K562 (cell line): ENCODE data around the gene SAMD9L. TPM values are rescaled to one million over a fixed set of nuclear protein-coding genes. Genes with fewer than 3 reads are reported as not detected.

Experiments
- ATAC-seq: fragments of 200-7000 bp; cut with Tn5 transposase; 3 replicates; pipeline ENCODE4 v1.9.1; 2020; ENCODE audit warnings: moderate library complexity
- BruUV-seq: library from RNA; stranded (reverse); fragments of 400-500 nt; replicated peaks from 2 replicates; lab custom pipeline; 2021; lab: Mats Ljungman, UMichigan
- CTCF ChIA-PET: fragments of 300-600 bp; formaldehyde crosslinking; extraction: SDS; loops from one replicate; lab custom pipeline; 2021; ENCODE audit warnings: low intra/inter-chr PET ratio; lab: Yijun Ruan, JAX
- POLR2A ChIA-PET: fragments of 300-600, 350-650 bp; sonication (Branson Sonifier 250); formaldehyde crosslinking; extraction: SDS; loops from one replicate; lab custom pipeline; 2021; ENCODE audit warnings: antibody characterized with exemption, inconsistent platforms; lab: Yijun Ruan, JAX
- DNase-seq, 4 experiments: peaks; one replicate each; pipeline versions ENCODE4 v3.0.0 to v3.0.0-alpha.2; 2011 to 2018; ENCODE audit warnings: low spot score in 3 of 4, mixed read lengths in 3 of 4; ENCODE audit errors: extremely low read depth in 1 of 4
- FAIRE-seq: peaks from 2 replicates; lab custom pipeline; 2011; peaks lifted over from hg19 to GRCh38; lab: Jason Lieb, UNC
- H2AFZ ChIP-seq: 2 replicates; pipeline ENCODE4 v1.6.0; 2011; ENCODE audit warnings: low read depth, low read length, control low read depth, inconsistent platforms
- H3K27ac ChIP-seq: fragments of 200-600 bp; 3 replicates; pipeline ENCODE4 v1.8.0; 2011; ENCODE audit warnings: low read depth, mild to moderate bottlenecking, control low read depth, inconsistent platforms, low read length, moderate library complexity, mixed read lengths; ENCODE audit errors: extremely low read depth
- H3K27me3 ChIP-seq, 2 experiments: fragments of 300-600 bp in 1 of 2; 2 replicates in 1 of 2; 3 replicates in 1 of 2; pipeline versions ENCODE4 v1.6.0 to v1.8.0; 2011; ENCODE audit warnings: inconsistent platforms in 2 of 2, low read length in 2 of 2, mild to moderate bottlenecking in 1 of 2, mixed read lengths in 1 of 2, moderate library complexity in 1 of 2; ENCODE audit not compliant: control insufficient read depth in 2 of 2, insufficient read depth in 2 of 2
- H3K36me3 ChIP-seq: fragments of 300-600 bp; 3 replicates; pipeline ENCODE4 v1.8.0; 2011; ENCODE audit warnings: mild to moderate bottlenecking, low read length, inconsistent platforms; ENCODE audit not compliant: control insufficient read depth, insufficient read depth
- H3K4me1 ChIP-seq, 2 experiments: fragments of 200-600 bp in 1 of 2; replicated peaks in 1 of 2; 2 replicates in 1 of 2; 3 replicates in 1 of 2; pipeline versions ENCODE4 v1.5.1 to v1.8.0; 2011; ENCODE audit warnings: inconsistent platforms in 2 of 2, low read length in 2 of 2, mild to moderate bottlenecking in 1 of 2, mixed read lengths in 1 of 2, moderate library complexity in 1 of 2; ENCODE audit not compliant: control insufficient read depth in 2 of 2, insufficient read depth in 2 of 2
- H3K4me2 ChIP-seq: 2 replicates; pipeline ENCODE4 v1.6.1; 2011; ENCODE audit warnings: low read length, control low read depth, inconsistent platforms, mixed read lengths; ENCODE audit not compliant: insufficient read depth
- H3K4me3 ChIP-seq: fragments of 200-600 bp; sonication (generic), shearing (Covaris generic); 2 replicates; pipeline ENCODE4 v1.5.1; 2016; ENCODE audit warnings: control low read depth, inconsistent platforms
- H3K79me2 ChIP-seq: fragments of 200-600 bp; 3 replicates; pipeline ENCODE4 v1.8.0; 2011; ENCODE audit warnings: low read length, inconsistent platforms; ENCODE audit not compliant: control insufficient read depth, insufficient read depth
- H3K9ac ChIP-seq, 2 experiments: 2 replicates each; pipeline versions ENCODE4 v1.6.0 to v1.6.1; 2011; ENCODE audit warnings: low read depth in 2 of 2, low read length in 2 of 2, control low read depth in 1 of 2, inconsistent platforms in 1 of 2, mild to moderate bottlenecking in 1 of 2, mixed read lengths in 1 of 2; ENCODE audit not compliant: insufficient read depth in 1 of 2
- H3K9me1 ChIP-seq: one replicate; pipeline ENCODE4 v1.6.0; 2011; ENCODE audit warnings: inconsistent platforms, mild to moderate bottlenecking, low read length, moderate library complexity; ENCODE audit not compliant: control insufficient read depth, insufficient read depth
- H3K9me3 ChIP-seq: replicated peaks from 2 replicates; pipeline ENCODE4 v1.5.1; 2011; ENCODE audit warnings: low read depth, low read length, inconsistent platforms; ENCODE audit not compliant: control insufficient read depth, insufficient read depth
- H4K20me1 ChIP-seq: replicated peaks from 2 replicates; pipeline ENCODE4 v1.6.1; 2011; ENCODE audit warnings: low read length, inconsistent platforms, mixed read lengths; ENCODE audit not compliant: control insufficient read depth, insufficient read depth
- KDM4B ChIP-seq, 2 experiments: fragments of 450-650 bp in 1 of 2; sonication (generic) in 1 of 2; IDR thresholded peaks; 2 replicates each; pipeline ENCODE4 v1.6.1; 2016 to 2017; ENCODE audit warnings: borderline replicate concordance in 2 of 2, antibody characterized with exemption in 1 of 2, low read depth in 1 of 2, mild to moderate bottlenecking in 1 of 2
- NCOA2 ChIP-seq, 2 experiments: fragments of 450-650 bp; IDR thresholded peaks; 2 replicates each; pipeline ENCODE4 v1.6.1; 2018; ENCODE audit warnings: mild to moderate bottlenecking in 2 of 2, moderate library complexity in 1 of 2; ENCODE audit not compliant: partially characterized antibody in 2 of 2
- NCOR1 ChIP-seq: fragments of 450-650 bp; IDR thresholded peaks from 2 replicates; pipeline ENCODE4 v1.6.1; 2016; ENCODE audit warnings: mild to moderate bottlenecking, moderate library complexity
- POLR3A ChIP-seq: IDR thresholded peaks from 2 replicates; pipeline ENCODE4 v1.6.1; 2011; ENCODE audit warnings: borderline replicate concordance, mild to moderate bottlenecking, moderate library complexity; ENCODE audit not compliant: insufficient read length, insufficient read depth; ENCODE audit errors: extremely low read depth
- SMAD3 ChIP-seq: fragments of 450-650 bp; formaldehyde crosslinking; conservative IDR thresholded peaks from 2 replicates; pipeline ENCODE4 v1.4.0; 2020; ENCODE audit warnings: mild to moderate bottlenecking
- TGIF2 ChIP-seq: sonication (generic); formaldehyde crosslinking; IDR thresholded peaks from 2 replicates; pipeline ENCODE4 v1.8.1; 2022; ENCODE audit warnings: mild to moderate bottlenecking, missing genetic modification reagents, moderate library complexity
- WGBS: fragments of 100-300 bp; shearing (Covaris generic); methylation state at CpG from one replicate; pipeline ENCODE4 v1.1.6; 2016; ENCODE audit warnings: low coverage, mixed read lengths; ENCODE audit not compliant: insufficient coverage; ENCODE audit errors: missing lambda C conversion rate; 5-methylcytosine and 5-hydroxymethylcytosine counted together
- in situ Hi-C: fragments of 300-500 bp; cut with MboI; formaldehyde crosslinking; loops from 4 replicates; pipeline ENCODE4 v1.15.0; 2018; ENCODE audit warnings: inconsistent platforms, mixed read lengths
- intact Hi-C: fragments of 100-400 bp; cut with micrococcal nuclease; formaldehyde crosslinking; loops from 2 replicates; pipeline ENCODE4 v1.14.2; 2022
- polyA plus RNA-seq, 8 experiments: library from polyadenylated mRNA; depleted of rRNA in 4 of 8; stranded (reverse) in 5 of 8; unstranded in 3 of 8; fragments of >200 nt; fragmentation: Nextera tagmentation in 2 of 8; fragmentation: Illumina TruSeq in 1 of 8; extraction: Ambion mirVana in 2 of 8; extraction: Trizol in 1 of 8; gene quantifications; 2 replicates each; pipeline versions ENCODE4 v1.2.1 to v1.2.3, GENCODE V29; 2011 to 2014; ENCODE audit warnings: inconsistent platforms in 1 of 8, missing spikeins in 1 of 8
- total RNA-seq, 7 experiments: library from RNA; depleted of rRNA in 6 of 7; stranded (reverse); fragments of >200 nt in 6 of 7; fragmentation: Illumina TruSeq in 2 of 7; extraction: Trizol in 2 of 7; gene quantifications; 2 replicates each; pipeline versions ENCODE4 v1.2.1 to v1.2.3, GENCODE V29; 2011 to 2021; ENCODE audit warnings: low replicate concordance in 1 of 7
- TF ChIP-seq, protein P1 (sequence below): fragments of 150-350 bp; conservative IDR thresholded peaks from 2 replicates; pipeline ENCODE4 v1.6.1; 2014; ENCODE audit warnings: low read length

The SAMD9L gene
- total and polyA plus RNA-seq, 9 of the 15 experiments (the other 6 are each of a cell fraction or from before 2014, with no cell fraction given) = 0.15 to 1.0 (median 0.48) TPM

DNA sequence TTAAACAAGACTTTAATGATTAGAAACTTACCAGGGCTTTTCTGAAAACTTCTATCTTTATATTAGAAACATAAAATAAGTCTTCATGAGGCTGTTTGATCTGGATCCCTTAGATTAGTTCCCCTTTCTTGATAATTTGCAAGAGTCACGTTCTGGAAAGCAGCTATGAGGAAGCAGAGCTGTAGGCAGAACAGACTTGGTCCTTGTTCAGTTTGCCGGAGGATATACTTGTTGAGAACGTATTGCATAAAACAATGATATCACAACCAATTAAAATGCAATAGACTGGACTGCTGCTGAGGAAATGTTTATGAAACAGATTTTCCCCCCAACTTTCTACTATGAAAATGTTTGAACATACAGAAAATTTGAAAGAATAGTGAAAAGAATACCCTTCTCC, 2.8 kb downstream of the SAMD9L start:
- DNase-seq = no peak
- Histone ChIP-seq H3K27me3 (no peaks in the 10 kb centered on the region; a peak in 1 of 5 replicates), H3K4me2 (no peak overlapping the region), H3K4me3 (no peak overlapping the region), H2AFZ (no peak overlapping the region), H3K79me2 (no peaks in the 10 kb centered on the region), H4K20me1 (no peaks in the 10 kb centered on the region), H3K9me1 (no peaks in the 10 kb centered on the region), H3K9me3 (no peaks in the 10 kb centered on the region), H3K9ac (no peak overlapping the region), H3K36me3 (no peaks in the 10 kb centered on the region), H3K4me1 (peaks cover 0 to 12% of the 10 kb centered on the region in 2 experiments; a peak in 1 of 5 replicates)
- ChIA-PET POLR2A (no interaction called here), CTCF (no interaction called here)
- BruUV-seq = no TSS peak
- intact Hi-C loops = no loop called here
- 2% methylated on average over 3 of the region's 3 CpGs for WGBS
- FAIRE-seq = no peak
- ATAC-seq = no peak
- no peak for TF ChIP-seq SMAD3 (CRISPR knock-in tag)
- no peak for TF ChIP-seq POLR3A
- TF ChIP-seq NCOA2 (IDR thresholded peaks at IDR 0.05; ENCODE audit: partially characterized antibody in 2 of 2) = no peak
- no peak for TF ChIP-seq TGIF2
- TF ChIP-seq KDM4B (IDR thresholded peaks at IDR 0.05; ENCODE audit: borderline replicate concordance in 2 of 2, low read depth in 1 of 2) = no peak
- no peak for TF ChIP-seq NCOR1
- TF ChIP-seq, all 486 proteins: peak for 0
- H3K27ac ChIP-seq = no peak overlapping the region
- in situ Hi-C loops = no loop called here

DNA sequence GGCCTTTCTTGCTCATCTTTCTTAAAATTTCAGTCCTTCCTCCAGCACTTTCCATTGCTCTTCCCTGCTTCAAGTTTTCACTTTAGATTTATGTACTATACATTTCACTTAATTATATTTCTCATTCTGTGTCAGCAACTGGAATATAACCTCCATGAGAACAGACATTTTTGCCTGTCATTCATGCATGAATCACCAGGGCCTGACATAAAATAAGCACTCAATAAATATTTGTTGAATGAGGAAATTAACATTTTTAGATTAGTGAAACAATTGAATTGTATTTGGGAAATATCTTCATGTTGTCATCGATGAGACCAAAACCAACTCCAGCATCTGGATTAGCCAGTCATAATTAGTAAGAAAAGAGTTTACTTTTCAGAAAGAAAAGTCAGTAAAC, 6.1 kb downstream of the SAMD9L start:
- Histone ChIP-seq H3K4me3 (no peak overlapping the region), H3K27ac (no peak overlapping the region), H4K20me1 (no peaks in the 10 kb centered on the region), H3K9ac (no peak overlapping the region), H3K27me3 (0 out of 5 replicates have a peak, but pooled peaks cover 0 to 5% of the 10 kb centered on the region in 2 experiments), H2AFZ (no peak overlapping the region; the same call in 1 of the 2 replicates), H3K9me1 (no peaks in the 10 kb centered on the region), H3K4me1 (peaks cover 0 to 4% of the 10 kb centered on the region in 2 experiments; a peak in 1 of 5 replicates), H3K9me3 (no peaks in the 10 kb centered on the region), H3K79me2 (no peaks in the 10 kb centered on the region), H3K36me3 (no peaks in the 10 kb centered on the region), H3K4me2 (no peak overlapping the region)
- ChIA-PET CTCF (no interaction called here), POLR2A (no interaction called here)
- TF ChIP-seq, protein P1, sequence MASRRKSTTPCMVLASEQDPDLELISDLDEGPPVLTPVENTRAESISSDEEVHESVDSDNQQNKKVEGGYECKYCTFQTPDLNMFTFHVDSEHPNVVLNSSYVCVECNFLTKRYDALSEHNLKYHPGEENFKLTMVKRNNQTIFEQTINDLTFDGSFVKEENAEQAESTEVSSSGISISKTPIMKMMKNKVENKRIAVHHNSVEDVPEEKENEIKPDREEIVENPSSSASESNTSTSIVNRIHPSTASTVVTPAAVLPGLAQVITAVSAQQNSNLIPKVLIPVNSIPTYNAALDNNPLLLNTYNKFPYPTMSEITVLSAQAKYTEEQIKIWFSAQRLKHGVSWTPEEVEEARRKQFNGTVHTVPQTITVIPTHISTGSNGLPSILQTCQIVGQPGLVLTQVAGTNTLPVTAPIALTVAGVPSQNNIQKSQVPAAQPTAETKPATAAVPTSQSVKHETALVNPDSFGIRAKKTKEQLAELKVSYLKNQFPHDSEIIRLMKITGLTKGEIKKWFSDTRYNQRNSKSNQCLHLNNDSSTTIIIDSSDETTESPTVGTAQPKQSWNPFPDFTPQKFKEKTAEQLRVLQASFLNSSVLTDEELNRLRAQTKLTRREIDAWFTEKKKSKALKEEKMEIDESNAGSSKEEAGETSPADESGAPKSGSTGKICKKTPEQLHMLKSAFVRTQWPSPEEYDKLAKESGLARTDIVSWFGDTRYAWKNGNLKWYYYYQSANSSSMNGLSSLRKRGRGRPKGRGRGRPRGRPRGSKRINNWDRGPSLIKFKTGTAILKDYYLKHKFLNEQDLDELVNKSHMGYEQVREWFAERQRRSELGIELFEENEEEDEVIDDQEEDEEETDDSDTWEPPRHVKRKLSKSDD = no peak
- intact Hi-C loops = no loop called here
- 4% methylated on average over 1 of the region's 1 CpG for WGBS
- FAIRE-seq = no peak
- no peak for DNase-seq
- ATAC-seq = no peak
- BruUV-seq = no TSS peak
- in situ Hi-C loops = no loop called here
